HL-60 (cell line): ENCODE results near the gene CDS2.

ENCODE experiments used
- DNase-seq, 2 experiments: peaks; one replicate each; pipeline ENCODE4 v3.0.0-alpha.2; 2010 to 2020; ENCODE audit warnings: low read depth in 1 of 2, low spot score in 1 of 2
- H3K27ac ChIP-seq: fragments of 250-450 bp; sonication (Bioruptor Pico); replicated peaks from 2 replicates; pipeline ENCODE4 v1.5.1; 2020; ENCODE audit warnings: mild to moderate bottlenecking, moderate library complexity
- H3K27me3 ChIP-seq: fragments of 250-450 bp; sonication (Bioruptor Pico); 2 replicates; pipeline ENCODE4 v1.5.1; 2021; ENCODE audit warnings: mild to moderate bottlenecking, moderate library complexity; ENCODE audit not compliant: insufficient read depth, poor library complexity, severe bottlenecking
- H3K4me3 ChIP-seq: replicated peaks from 2 replicates; pipeline ENCODE4 v1.5.1; 2011; ENCODE audit warnings: mild to moderate bottlenecking, control low read depth, low read length; ENCODE audit not compliant: insufficient read depth
- CTCF ChIP-seq: IDR thresholded peaks from one replicate; pipeline ENCODE4 v1.5.1; 2011; ENCODE audit warnings: low read length, control low read depth, inconsistent platforms; ENCODE audit not compliant: insufficient read depth
- GABPA ChIP-seq: IDR thresholded peaks from 2 replicates; pipeline ENCODE4 v1.6.1; 2012; ENCODE audit warnings: low read depth
- POLR2AphosphoS5 ChIP-seq: IDR thresholded peaks from 2 replicates; pipeline ENCODE4 v1.6.1; 2012; ENCODE audit warnings: low read depth
- REST ChIP-seq: IDR thresholded peaks from 2 replicates; pipeline ENCODE4 v1.6.1; 2012; ENCODE audit warnings: low read depth; ENCODE audit not compliant: insufficient replicate concordance
- SPI1 ChIP-seq: IDR thresholded peaks from 2 replicates; pipeline ENCODE4 v1.6.1; 2012; ENCODE audit warnings: low read depth, mild to moderate bottlenecking, borderline replicate concordance

The CDS2 gene

GRCh38 chr20:5119143-5119434 lies 7.7 kb upstream of the CDS2 start:
- Histone ChIP-seq H3K27me3 (no peaks in the 10 kb centered on the region), H3K27ac (peak overlapping the region; percentile 96), H3K4me3 (peak overlapping the region; percentile 87)
- TF ChIP-seq SPI1 (no peak), REST (no peak), CTCF (no peak), GABPA (no peak), POLR2AphosphoS5 (no peak)
- no peak for DNase-seq

GRCh38 chr20:5119435-5120184 lies 7.2 kb upstream of the CDS2 start, which contains the start of gene PCNA:
Gene PCNA (minus strand): TSS chr20:5119958. CDS start chr20:5119798, 160 bp downstream.
- TF ChIP-seq POLR2AphosphoS5 (peak; percentile 99), REST (peak; percentile 75), GABPA (no peak), SPI1 (no peak)
- peak within 1 kb of the TSS; percentile 87 for H3K4me3 ChIP-seq
- DNase-seq = peak; percentile 97 to 98
- H3K27me3 ChIP-seq = no peaks in the 10 kb centered on the region
- peak within 1 kb of the TSS; percentile 96 for H3K27ac ChIP-seq

- no peak for DNase-seq
- peak overlapping the region; percentile 49 for H3K4me3 ChIP-seq
- H3K27ac ChIP-seq = peak overlapping the region; percentile 96
- no peak for TF ChIP-seq POLR2AphosphoS5
- TF ChIP-seq REST = no peak
- no peak for TF ChIP-seq CTCF
- TF ChIP-seq GABPA = no peak
- no peak for TF ChIP-seq SPI1
- H3K27me3 ChIP-seq = no peaks in the 10 kb centered on the region
Measured at GRCh38 chr20:5120185-5120476, 6.7 kb upstream of the CDS2 start.
